H1 (cell line): Measurements from ENCODE around the gene ZNF454. TPM values are rescaled to one million over a fixed set of nuclear protein-coding genes. Genes with fewer than 3 reads are reported as not detected.
A peak's percentile ranks its signal among the peaks of the same experiment; 100 is the strongest.

Source experiments
- CTCF ChIA-PET: fragments of 300-600 bp; sonication (Branson Sonifier 250); formaldehyde crosslinking; loops from one replicate; lab custom pipeline; 2021; ENCODE audit not compliant: partially characterized antibody; lab: Charles Lee
- POLR2A ChIA-PET: fragments of 300-600 bp; sonication (Branson Sonifier 250); formaldehyde crosslinking; loops from one replicate; lab custom pipeline; 2021; ENCODE audit warnings: inconsistent platforms; ENCODE audit not compliant: partially characterized antibody; lab: Charles Lee
- DNase-seq, 2 experiments: peaks; one replicate each; pipeline versions ENCODE4 v3.0.0 to v3.0.0-alpha.2; 2010 to 2022; ENCODE audit warnings: low spot score in 2 of 2, low read depth in 1 of 2, mixed read lengths in 1 of 2
- FAIRE-seq: peaks from 2 replicates; lab custom pipeline; 2011; peaks lifted over from hg19 to GRCh38; lab: Jason Lieb, UNC
- H2AFZ ChIP-seq: 2 replicates; pipeline ENCODE4 v1.8.1; 2012; ENCODE audit warnings: low read length, inconsistent platforms
- H2AK5ac ChIP-seq: 2 replicates; pipeline ENCODE4 v1.6.1; 2013; ENCODE audit warnings: low read depth, low read length
- H2BK120ac ChIP-seq: replicated peaks from 2 replicates; pipeline ENCODE3; 2013; ENCODE audit warnings: low read depth, low read length, inconsistent platforms
- H2BK12ac ChIP-seq: 2 replicates; pipeline ENCODE4 v1.6.1; 2013; ENCODE audit warnings: low read depth, low read length
- H2BK15ac ChIP-seq: 2 replicates; pipeline ENCODE4 v1.6.1; 2013; ENCODE audit warnings: low read length
- H2BK20ac ChIP-seq: 2 replicates; pipeline ENCODE4 v1.6.1; 2013; ENCODE audit warnings: low read length
- H2BK5ac ChIP-seq: 2 replicates; pipeline ENCODE4 v1.6.1; 2013; ENCODE audit warnings: low read depth, low read length
- H3K14ac ChIP-seq: 2 replicates; pipeline ENCODE4 v1.6.1; 2013; ENCODE audit warnings: inconsistent platforms; ENCODE audit not compliant: insufficient read length
- H3K18ac ChIP-seq: 2 replicates; pipeline ENCODE4 v1.6.1; 2013; ENCODE audit warnings: low read length; ENCODE audit errors: extremely low read depth
- H3K23ac ChIP-seq: 2 replicates; pipeline ENCODE4 v1.6.1; 2013; ENCODE audit warnings: inconsistent platforms; ENCODE audit not compliant: insufficient read length
- H3K23me2 ChIP-seq: 2 replicates; pipeline ENCODE4 v1.6.1; 2013; ENCODE audit warnings: low read depth, low read length
- H3K27ac ChIP-seq: 2 replicates; pipeline ENCODE4 v1.6.1; 2011; ENCODE audit warnings: low read depth, low read length, inconsistent platforms
- H3K27me3 ChIP-seq, 4 experiments: replicated peaks in 1 of 4; 1 replicate in 1 of 4; 2 replicates in 3 of 4; pipeline versions ENCODE4 v1.6.1 to v1.8.1; 2011 to 2013; ENCODE audit warnings: low read length in 3 of 4, mild to moderate bottlenecking in 3 of 4, inconsistent platforms in 2 of 4, mixed read lengths in 2 of 4, moderate library complexity in 1 of 4; ENCODE audit not compliant: control insufficient read depth in 3 of 4, insufficient read depth in 3 of 4; ENCODE audit errors: extremely low read depth in 1 of 4
- H3K36me3 ChIP-seq, 4 experiments: 2 replicates each; pipeline versions ENCODE4 v1.6.1 to v1.8.1; 2011 to 2013; ENCODE audit warnings: mild to moderate bottlenecking in 4 of 4, low read length in 3 of 4, moderate library complexity in 2 of 4, control low read depth in 1 of 4, inconsistent platforms in 1 of 4; ENCODE audit not compliant: insufficient read depth in 4 of 4, control insufficient read depth in 2 of 4
- H3K4ac ChIP-seq: replicated peaks from 2 replicates; pipeline ENCODE3; 2013; ENCODE audit warnings: low read length, low read depth, mixed read lengths, inconsistent platforms; ENCODE audit not compliant: insufficient read length
- H3K4me1 ChIP-seq, 4 experiments: replicated peaks in 1 of 4; 1 replicate in 1 of 4; 2 replicates in 3 of 4; pipeline versions ENCODE4 v1.6.1 to v1.8.1; 2011 to 2013; ENCODE audit warnings: low read length in 3 of 4, inconsistent platforms in 2 of 4, mixed read lengths in 1 of 4; ENCODE audit not compliant: insufficient read depth in 4 of 4, control insufficient read depth in 3 of 4
- H3K4me2 ChIP-seq, 2 experiments: 2 replicates each; pipeline versions ENCODE4 v1.6.1 to v1.8.1; 2011 to 2013; ENCODE audit warnings: low read depth in 2 of 2, low read length in 2 of 2, control low read depth in 1 of 2, inconsistent platforms in 1 of 2, mild to moderate bottlenecking in 1 of 2; ENCODE audit not compliant: insufficient read depth in 1 of 2
- H3K4me3 ChIP-seq, 4 experiments: fragments of 200-600, 300-600 bp in 1 of 4; sonication (generic), shearing (Covaris generic), sonication (Bioruptor Twin) in 1 of 4; 2 replicates each; pipeline versions ENCODE4 v1.5.1 to v1.8.1; 2011 to 2016; ENCODE audit warnings: low read length in 4 of 4, low read depth in 3 of 4, control low read depth in 2 of 4, inconsistent platforms in 2 of 4, mild to moderate bottlenecking in 2 of 4, mixed read lengths in 1 of 4, moderate library complexity in 1 of 4; ENCODE audit not compliant: insufficient read depth in 2 of 4; ENCODE audit errors: extremely low read depth in 1 of 4
- H3K56ac ChIP-seq: replicated peaks from 2 replicates; pipeline ENCODE3; 2013; ENCODE audit warnings: low read depth, mild to moderate bottlenecking, mixed read lengths, low read length, inconsistent platforms; ENCODE audit not compliant: insufficient read length
- H3K79me1 ChIP-seq: 2 replicates; pipeline ENCODE4 v1.6.1; 2013; ENCODE audit warnings: low read depth, low read length, control low read depth
- H3K79me2 ChIP-seq, 2 experiments: 2 replicates each; pipeline versions ENCODE4 v1.6.1 to v1.8.1; 2012 to 2013; ENCODE audit warnings: low read length in 2 of 2, mild to moderate bottlenecking in 2 of 2, inconsistent platforms in 1 of 2; ENCODE audit not compliant: insufficient read depth in 2 of 2, control insufficient read depth in 1 of 2
- H3K9ac ChIP-seq, 4 experiments: replicated peaks in 1 of 4; 1 replicate in 1 of 4; 2 replicates in 3 of 4; pipeline versions ENCODE4 v1.6.1 to v1.8.1; 2011 to 2013; ENCODE audit warnings: low read depth in 3 of 4, low read length in 3 of 4, control low read depth in 2 of 4, mild to moderate bottlenecking in 2 of 4, moderate library complexity in 2 of 4, inconsistent platforms in 1 of 4; ENCODE audit errors: extremely low read depth in 1 of 4
- H3K9me3 ChIP-seq, 2 experiments: 2 replicates each; pipeline versions ENCODE4 v1.6.1 to v1.8.1; 2012 to 2013; ENCODE audit warnings: mild to moderate bottlenecking in 2 of 2, moderate library complexity in 2 of 2, control low read depth in 1 of 2, inconsistent platforms in 1 of 2, low read depth in 1 of 2, low read length in 1 of 2, mixed read lengths in 1 of 2; ENCODE audit not compliant: insufficient read depth in 2 of 2
- H4K20me1 ChIP-seq, 2 experiments: replicated peaks in 1 of 2; 2 replicates each; pipeline versions ENCODE3 to v1.8.1; 2011 to 2013; ENCODE audit warnings: inconsistent platforms in 2 of 2, low read length in 2 of 2, mild to moderate bottlenecking in 1 of 2; ENCODE audit not compliant: insufficient read depth in 2 of 2, control insufficient read depth in 1 of 2
- H4K5ac ChIP-seq: 2 replicates; pipeline ENCODE4 v1.6.1; 2013; ENCODE audit warnings: low read length, low read depth, mixed read lengths, inconsistent platforms; ENCODE audit not compliant: insufficient read length
- H4K8ac ChIP-seq: 2 replicates; pipeline ENCODE4 v1.8.0; 2013; ENCODE audit warnings: mild to moderate bottlenecking, moderate library complexity, low read length, inconsistent platforms; ENCODE audit not compliant: insufficient read depth; ENCODE audit errors: extremely low read depth
- H4K91ac ChIP-seq: replicated peaks from 2 replicates; pipeline ENCODE3; 2013; ENCODE audit warnings: low read length, mixed read lengths, inconsistent platforms; ENCODE audit not compliant: insufficient read length
- BACH1 ChIP-seq: IDR thresholded peaks from 2 replicates; pipeline ENCODE4 v1.6.1; 2012; ENCODE audit warnings: low read length, improper control_type of control experiment
- BRCA1 ChIP-seq: IDR thresholded peaks from 2 replicates; pipeline ENCODE4 v1.6.1; 2012; ENCODE audit warnings: low read depth, low read length, improper control_type of control experiment
- CHD2 ChIP-seq: IDR thresholded peaks from 2 replicates; pipeline ENCODE4 v1.6.1; 2012; ENCODE audit warnings: low read length, improper control_type of control experiment
- CREB1 ChIP-seq: IDR thresholded peaks from 2 replicates; pipeline ENCODE4 v1.6.1; 2012; ENCODE audit warnings: inconsistent platforms
- FOSL1 ChIP-seq: IDR thresholded peaks from 2 replicates; pipeline ENCODE4 v1.6.1; 2011; ENCODE audit warnings: mild to moderate bottlenecking, low read depth, low read length, moderate library complexity; ENCODE audit not compliant: insufficient read depth
- KDM1A ChIP-seq: fragments of 200-600, 300-600 bp; sonication (generic); IDR thresholded peaks from 2 replicates; pipeline ENCODE4 v1.7.1; 2016; ENCODE audit warnings: mild to moderate bottlenecking, low read length, borderline replicate concordance
- MAFK ChIP-seq: IDR thresholded peaks from 2 replicates; pipeline ENCODE4 v1.6.1; 2012; ENCODE audit warnings: low read depth, mild to moderate bottlenecking, improper control_type of control experiment, low read length
- MAX ChIP-seq: IDR thresholded peaks from 2 replicates; pipeline ENCODE4 v1.6.1; 2012; ENCODE audit warnings: inconsistent platforms
- NANOG ChIP-seq: IDR thresholded peaks from 2 replicates; pipeline ENCODE4 v1.6.1; 2011; ENCODE audit warnings: low read length, low read depth, mild to moderate bottlenecking, inconsistent platforms; ENCODE audit not compliant: insufficient read depth, poor library complexity, severe bottlenecking
- SP4 ChIP-seq: IDR thresholded peaks from 2 replicates; pipeline ENCODE4 v1.6.1; 2012; ENCODE audit warnings: low read length, inconsistent platforms
- SRF ChIP-seq: IDR thresholded peaks from 2 replicates; pipeline ENCODE4 v1.6.1; 2011; ENCODE audit warnings: mild to moderate bottlenecking, low read depth, low read length, moderate library complexity
- TCF12 ChIP-seq: IDR thresholded peaks from 2 replicates; pipeline ENCODE4 v1.6.1; 2011; ENCODE audit warnings: low read depth, mild to moderate bottlenecking, low read length
- ZNF274 ChIP-seq: IDR thresholded peaks from 2 replicates; pipeline ENCODE4 v1.7.0; 2012; ENCODE audit warnings: low read length, borderline replicate concordance; ENCODE audit errors: extremely low read depth
- WGBS, 2 experiments: shearing (Covaris generic) in 1 of 2; methylation state at CpG; one replicate each; pipeline versions ENCODE4 v1.1.6 to v1.1.7; 2013 to 2015; ENCODE audit warnings: low lambda C conversion rate in 2 of 2, mixed read lengths in 2 of 2, inconsistent platforms in 1 of 2, low coverage in 1 of 2, missing lambda C conversion rate in 1 of 2; ENCODE audit not compliant: insufficient replicate concordance in 2 of 2, insufficient coverage in 1 of 2, insufficient read length in 1 of 2; ENCODE audit errors: extremely low coverage in 1 of 2, missing lambda C conversion rate in 1 of 2; 5-methylcytosine and 5-hydroxymethylcytosine counted together
- polyA plus RNA-seq, 7 experiments: library from polyadenylated mRNA; depleted of rRNA in 3 of 7; stranded (reverse) in 5 of 7; unstranded in 2 of 7; fragments of >200 nt in 5 of 7; fragments of 200-250 nt in 2 of 7; gene quantifications; 1 replicate in 5 of 7; 2 replicates in 1 of 7; 4 replicates in 1 of 7; pipeline versions ENCODE4 v1.2.1 to v1.2.3, GENCODE V29; 2011 to 2013; ENCODE audit warnings: missing spikeins in 2 of 7, mixed read lengths in 2 of 7
- total RNA-seq: library from RNA; stranded (reverse); fragmentation: NEBNext Ultra II Directional; extraction: Animal tissue kit (Norgen Biotek cat#: 25700); gene quantifications from 2 replicates; pipeline ENCODE4 v1.2.1, GENCODE V29; 2021

The ZNF454 gene
- total and polyA plus RNA-seq, 2 of the 8 experiments (the other 6 are each of a cell fraction or from before 2014, with no cell fraction given): 0.33 to 1.2 TPM

GRCh38 chr5:178993955-178994579, 53.1 kb downstream of the ZNF454 start:
- CTCF ChIA-PET: interaction anchor here (1.6 kb wide), 1 partner anchor 14 kb away, joined by 4 read pairs; no protein-coding TSS in a partner anchor
- H3K79me1 ChIP-seq: no peaks in the 10 kb centered on the region

More at GRCh38 chr5:178993955-178994579, 53.1 kb downstream of the ZNF454 start:
- H4K20me1 ChIP-seq: peaks cover 1 to 4% of the 10 kb centered on the region in 2 experiments
- peaks cover 0 to 13% (median 1%) of the 10 kb centered on the region in 4 experiments; a peak in 5 of 7 replicates for H3K4me1 ChIP-seq
- H3K27me3 ChIP-seq: peaks cover 26 to 47% (median 44%) of the 10 kb centered on the region in 4 experiments
- H2BK120ac ChIP-seq: no peak overlapping the region
- no peak overlapping the region for H3K4ac ChIP-seq
- peaks cover 9% of the 10 kb centered on the region; the same call in 1 of the 2 replicates for H3K23me2 ChIP-seq
- H3K36me3 ChIP-seq: no peaks in the 10 kb centered on the region; a peak in 1 of 8 replicates
- H3K79me2 ChIP-seq: no peaks in the 10 kb centered on the region
- TF ChIP-seq CREB1: no peak
- no peak for TF ChIP-seq SRF
- no peak for TF ChIP-seq FOSL1
- no peak for TF ChIP-seq SP4
- TF ChIP-seq BRCA1: no peak
- no peak for TF ChIP-seq MAFK
- no peak for TF ChIP-seq CHD2
- no peak for TF ChIP-seq MAX
- TF ChIP-seq KDM1A: no peak
- TF ChIP-seq TCF12: no peak
- no peak for TF ChIP-seq BACH1
- no peak for TF ChIP-seq ZNF274
- no peak for TF ChIP-seq NANOG
- H4K8ac ChIP-seq: peak overlapping the region; percentile 71
- H3K14ac ChIP-seq: no peak overlapping the region
- H3K27ac ChIP-seq: no peak overlapping the region
- peak overlapping the region; percentile 15 to 58 (median 38); a peak in 7 of 8 replicates for H3K4me3 ChIP-seq
- H3K56ac ChIP-seq: no peak overlapping the region
- no peak overlapping the region for H2BK15ac ChIP-seq
- peak overlapping the region; percentile 81; the same call in 1 of the 2 replicates for H2AFZ ChIP-seq
- no peak overlapping the region for H4K5ac ChIP-seq
- no peak overlapping the region for H4K91ac ChIP-seq
- H2BK5ac ChIP-seq: no peak overlapping the region
- H3K23ac ChIP-seq: no peak overlapping the region
- POLR2A ChIA-PET: no interaction called here
- H3K4me2 ChIP-seq: peak overlapping the region; percentile 68 to 87
- no peak overlapping the region for H2BK12ac ChIP-seq
- H2AK5ac ChIP-seq: no peak overlapping the region
- H3K9ac ChIP-seq: no peak overlapping the region
- no peak overlapping the region for H2BK20ac ChIP-seq
- no peak overlapping the region for H3K18ac ChIP-seq
- H3K9me3 ChIP-seq: peaks cover 18 to 43% of the 10 kb centered on the region in 2 experiments; a peak in 3 of 4 replicates
- DNase-seq (no peak), FAIRE-seq (no peak)
- WGBS, 2 experiments: 43% methylated on average over 50 of the region's 53 CpGs; no CpG with 5 or more reads in 1 of the 2 experiments
